Astrocyte (in vitro differentiated cells and primary cell): Measurements from ENCODE around the gene SKA2.

Source experiments
- EZH2 ChIP-seq: IDR thresholded peaks from 2 replicates; pipeline ENCODE4 v1.6.1; 2012; ENCODE audit warnings: mild to moderate bottlenecking, low read length, inconsistent platforms; ENCODE audit not compliant: insufficient read depth
- TF ChIP-seq, protein P1 (sequence below): IDR thresholded peaks from 2 replicates; pipeline ENCODE4 v1.5.1; 2011; ENCODE audit warnings: low read depth, mild to moderate bottlenecking, inconsistent platforms, low read length, moderate library complexity; ENCODE audit not compliant: insufficient read depth

DNA sequence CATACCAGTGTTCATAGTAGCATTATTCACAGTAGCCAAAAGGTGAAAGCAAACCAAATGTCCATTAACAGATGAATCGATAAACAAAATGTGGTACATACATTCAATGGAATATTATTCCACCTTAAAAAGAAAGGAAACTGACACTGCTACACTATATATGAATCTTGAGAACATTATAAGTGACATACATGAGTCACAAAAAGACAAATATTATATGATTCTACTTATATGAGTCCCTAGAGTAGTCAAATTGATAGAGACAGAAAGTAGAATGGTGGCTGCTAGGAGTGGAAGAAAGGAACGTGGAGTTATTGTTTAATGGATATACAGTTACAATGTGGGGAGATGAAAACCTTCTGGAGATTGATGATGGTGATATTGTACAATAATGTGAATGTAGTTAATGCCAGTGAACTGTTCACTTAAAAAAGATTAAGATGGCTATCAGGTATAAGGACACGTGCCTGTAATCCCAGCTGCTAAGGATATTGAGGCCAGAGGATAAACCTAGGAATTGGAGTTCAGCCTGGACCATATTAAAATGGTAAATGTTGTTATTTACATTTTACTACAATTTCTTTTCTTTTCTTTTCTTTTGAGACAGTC, 28.1 kb downstream of the SKA2 start:
- TF ChIP-seq, protein P1, sequence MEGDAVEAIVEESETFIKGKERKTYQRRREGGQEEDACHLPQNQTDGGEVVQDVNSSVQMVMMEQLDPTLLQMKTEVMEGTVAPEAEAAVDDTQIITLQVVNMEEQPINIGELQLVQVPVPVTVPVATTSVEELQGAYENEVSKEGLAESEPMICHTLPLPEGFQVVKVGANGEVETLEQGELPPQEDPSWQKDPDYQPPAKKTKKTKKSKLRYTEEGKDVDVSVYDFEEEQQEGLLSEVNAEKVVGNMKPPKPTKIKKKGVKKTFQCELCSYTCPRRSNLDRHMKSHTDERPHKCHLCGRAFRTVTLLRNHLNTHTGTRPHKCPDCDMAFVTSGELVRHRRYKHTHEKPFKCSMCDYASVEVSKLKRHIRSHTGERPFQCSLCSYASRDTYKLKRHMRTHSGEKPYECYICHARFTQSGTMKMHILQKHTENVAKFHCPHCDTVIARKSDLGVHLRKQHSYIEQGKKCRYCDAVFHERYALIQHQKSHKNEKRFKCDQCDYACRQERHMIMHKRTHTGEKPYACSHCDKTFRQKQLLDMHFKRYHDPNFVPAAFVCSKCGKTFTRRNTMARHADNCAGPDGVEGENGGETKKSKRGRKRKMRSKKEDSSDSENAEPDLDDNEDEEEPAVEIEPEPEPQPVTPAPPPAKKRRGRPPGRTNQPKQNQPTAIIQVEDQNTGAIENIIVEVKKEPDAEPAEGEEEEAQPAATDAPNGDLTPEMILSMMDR, result no peak
- no peak for TF ChIP-seq EZH2
